PC-3 (cell line): Measurements from ENCODE around the gene CAMTA1. TPM values are rescaled to one million over a fixed set of nuclear protein-coding genes. Genes with fewer than 3 reads are reported as not detected.

Source experiments
- ATAC-seq: fragments of 200-7000 bp; cut with Tn5 transposase; 2 replicates; pipeline ENCODE4 v1.9.1; 2020; ENCODE audit warnings: mild to moderate bottlenecking, moderate library complexity
- BruUV-seq: library from RNA; stranded (reverse); fragments of 400-500 nt; replicated peaks from 2 replicates; lab custom pipeline; 2021; lab: Mats Ljungman, UMichigan
- CTCF ChIA-PET: fragments of 300-600 bp; sonication (Branson Sonifier 250); formaldehyde crosslinking; loops from one replicate; lab custom pipeline; 2022; ENCODE audit warnings: antibody characterized with exemption; lab: Charles Lee
- POLR2A ChIA-PET: fragments of 300-600 bp; sonication (Branson Sonifier 250); formaldehyde crosslinking; loops from one replicate; lab custom pipeline; 2022; ENCODE audit warnings: antibody characterized with exemption; ENCODE audit not compliant: unreplicated experiment; lab: Charles Lee
- DNase-seq: peaks from one replicate; pipeline ENCODE4 v3.0.0-alpha.2; 2015
- H2AFZ ChIP-seq: fragments of 300-600 bp; sonication (generic); 2 replicates; pipeline ENCODE4 v1.6.0; 2016; ENCODE audit warnings: antibody characterized with exemption, low read length
- H3F3A ChIP-seq: fragments of 300-600 bp; sonication (generic); one replicate; pipeline ENCODE4 v1.6.0; 2017; ENCODE audit warnings: antibody characterized with exemption, low read length, control low read depth, mild to moderate bottlenecking; ENCODE audit not compliant: unreplicated experiment
- H3K27ac ChIP-seq: fragments of 300-600 bp; sonication (generic); 2 replicates; pipeline ENCODE4 v1.5.1; 2016; ENCODE audit warnings: mild to moderate bottlenecking, low read length
- H3K27me3 ChIP-seq: fragments of 300-600 bp; sonication (generic); 2 replicates; pipeline ENCODE4 v1.6.1; 2016; ENCODE audit warnings: low read length, mixed read lengths
- H3K36me3 ChIP-seq: fragments of 300-600 bp; sonication (generic); 2 replicates; pipeline ENCODE4 v1.6.1; 2016; ENCODE audit warnings: low read depth, mixed run types, low read length, mixed read lengths
- H3K4me1 ChIP-seq: fragments of 300-600 bp; sonication (generic); 2 replicates; pipeline ENCODE4 v1.5.1; 2016; ENCODE audit warnings: low read length; ENCODE audit not compliant: insufficient read depth
- H3K4me2 ChIP-seq: fragments of 300-600 bp; sonication (generic); 2 replicates; pipeline ENCODE4 v1.6.0; 2016; ENCODE audit warnings: low read length
- H3K4me3 ChIP-seq: fragments of 300-600 bp; sonication (generic); 2 replicates; pipeline ENCODE4 v1.5.1; 2016; ENCODE audit warnings: mild to moderate bottlenecking, low read length, mixed read lengths
- H3K79me2 ChIP-seq: fragments of 300-600 bp; sonication (generic); 2 replicates; pipeline ENCODE4 v1.6.1; 2017; ENCODE audit warnings: low read length, mixed read lengths
- H3K9ac ChIP-seq: fragments of 300-600 bp; sonication (generic); 2 replicates; pipeline ENCODE4 v1.6.0; 2016; ENCODE audit warnings: mild to moderate bottlenecking, low read length
- H3K9me2 ChIP-seq: fragments of 300-600 bp; sonication (generic); replicated peaks from 2 replicates; pipeline ENCODE4 v1.6.1; 2016; ENCODE audit warnings: mixed run types, low read length, mixed read lengths
- H3K9me3 ChIP-seq: fragments of 300-600 bp; sonication (generic); 2 replicates; pipeline ENCODE4 v1.6.1; 2016; ENCODE audit warnings: low read length, mixed read lengths
- H4K20me1 ChIP-seq: fragments of 300-600 bp; sonication (generic); 2 replicates; pipeline ENCODE4 v1.6.1; 2016; ENCODE audit warnings: low read length, mixed read lengths
- CTCF ChIP-seq: fragments of 300-600 bp; sonication (generic); conservative IDR thresholded peaks from 2 replicates; pipeline ENCODE4 v1.5.1; 2017; ENCODE audit warnings: antibody characterized with exemption, low read depth, mild to moderate bottlenecking, low read length
- EZH2 ChIP-seq: fragments of 300-600 bp; sonication (generic); IDR thresholded peaks from one replicate; pipeline ENCODE4 v1.6.1; 2017; ENCODE audit warnings: antibody characterized with exemption, mild to moderate bottlenecking, low read length; ENCODE audit not compliant: unreplicated experiment
- EZH2phosphoT487 ChIP-seq: fragments of 300-600 bp; sonication (generic); IDR thresholded peaks from 2 replicates; pipeline ENCODE4 v1.6.1; 2018; ENCODE audit warnings: mild to moderate bottlenecking, antibody characterized with exemption, low read length, borderline replicate concordance
- intact Hi-C: fragments of 100-400 bp; cut with micrococcal nuclease; formaldehyde crosslinking; loops from 2 replicates; pipeline ENCODE4 v1.9.0; 2023
- total RNA-seq: library from RNA; depleted of rRNA; stranded (reverse); fragments of >200 nt; gene quantifications from 2 replicates; pipeline ENCODE4 v1.2.3, GENCODE V29; 2014

The CAMTA1 gene
- total RNA-seq, 1 experiment from 2014 or later: 40.8 TPM

DNA sequence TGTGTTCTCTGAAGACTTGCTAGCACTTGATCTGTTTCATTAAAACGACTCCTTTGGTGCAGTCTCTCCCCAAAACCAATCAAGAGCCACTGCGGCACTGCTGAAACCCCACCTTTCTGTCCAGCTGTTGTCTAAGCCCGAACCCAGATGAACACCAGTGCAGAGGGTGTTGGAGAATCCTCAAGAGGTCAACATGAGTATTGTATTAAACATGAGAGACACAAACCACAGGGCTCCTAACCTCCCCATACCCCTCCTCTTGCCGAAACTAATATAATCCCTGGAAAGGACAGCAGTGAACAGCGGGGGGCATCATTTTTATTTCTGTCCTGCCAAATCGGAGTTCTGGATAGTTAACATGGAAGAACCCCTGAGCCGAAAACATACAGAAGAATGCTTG, 333.9 kb downstream of the CAMTA1 start:
- Histone ChIP-seq H3K27ac (no peak overlapping the region), H3K4me1 (no peaks in the 10 kb centered on the region), H3K9me3 (no peaks in the 10 kb centered on the region), H3K9me2 (no peaks in the 10 kb centered on the region), H3K4me2 (no peak overlapping the region), H3K36me3 (no peaks in the 10 kb centered on the region), H3K4me3 (no peak overlapping the region), H2AFZ (no peak overlapping the region), H3F3A (no peaks in the 10 kb centered on the region), H3K9ac (no peak overlapping the region), H3K27me3 (peaks cover 70% of the 10 kb centered on the region), H4K20me1 (no peaks in the 10 kb centered on the region), H3K79me2 (no peaks in the 10 kb centered on the region)
- ATAC-seq (no peak), DNase-seq (no peak)
- intact Hi-C loops: no loop called here
- ChIA-PET POLR2A (no interaction called here), CTCF (no interaction called here)
- no TSS peak for BruUV-seq
- no peak for TF ChIP-seq EZH2phosphoT487
- no peak for TF ChIP-seq CTCF
- TF ChIP-seq EZH2: no peak

- H3K27me3 ChIP-seq: peaks cover 85% of the 10 kb centered on the region
- ChIA-PET POLR2A (no interaction called here), CTCF (no interaction called here)
- H3K4me1 ChIP-seq: no peaks in the 10 kb centered on the region
- intact Hi-C loops: no loop called here
- DNase-seq (no peak), ATAC-seq (no peak)
- no peaks in the 10 kb centered on the region for H3F3A ChIP-seq
- H3K27ac ChIP-seq: no peak overlapping the region
- H3K36me3 ChIP-seq: no peaks in the 10 kb centered on the region
- H3K9me2 ChIP-seq: no peaks in the 10 kb centered on the region
- H3K79me2 ChIP-seq: no peaks in the 10 kb centered on the region
- no peak for TF ChIP-seq EZH2phosphoT487
- no peak for TF ChIP-seq EZH2
- no peak; the same call in 1 of the 2 replicates for TF ChIP-seq CTCF
- no peaks in the 10 kb centered on the region for H3K9me3 ChIP-seq
- H3K4me3 ChIP-seq: no peak overlapping the region
- BruUV-seq: no TSS peak
- H2AFZ ChIP-seq: no peak overlapping the region
- no peak overlapping the region for H3K9ac ChIP-seq
- no peaks in the 10 kb centered on the region for H4K20me1 ChIP-seq
- H3K4me2 ChIP-seq: no peak overlapping the region
These were observed 335.8 kb downstream of the CAMTA1 start for GRCh38 chr1:7120863-7121621.

GRCh38 chr1:7121622-7121988, 336.4 kb downstream of the CAMTA1 start:
- no peak overlapping the region for H3K27ac ChIP-seq
- H3K4me1 ChIP-seq: no peaks in the 10 kb centered on the region

More at GRCh38 chr1:7121622-7121988, 336.4 kb downstream of the CAMTA1 start:
- Histone ChIP-seq H3K9ac (no peak overlapping the region), H4K20me1 (no peaks in the 10 kb centered on the region), H3K4me2 (no peak overlapping the region), H3K79me2 (no peaks in the 10 kb centered on the region), H3K36me3 (no peaks in the 10 kb centered on the region), H3K4me3 (no peak overlapping the region), H3K9me2 (no peaks in the 10 kb centered on the region), H3K27me3 (peaks cover 82% of the 10 kb centered on the region), H3K9me3 (no peaks in the 10 kb centered on the region), H2AFZ (no peak overlapping the region), H3F3A (no peaks in the 10 kb centered on the region)
- ChIA-PET CTCF (no interaction called here), POLR2A (no interaction called here)
- BruUV-seq: no TSS peak
- intact Hi-C loops: no loop called here
- no peak for TF ChIP-seq CTCF
- no peak for TF ChIP-seq EZH2phosphoT487
- TF ChIP-seq EZH2: no peak
- no peak for DNase-seq
- ATAC-seq: no peak
